ENCODE results near the gene HNRNPL.
"Not testable (repeated sequence)": the region's sequence is repeated elsewhere in the genome, so short reads cannot be mapped to it uniquely, and the experiment has no call there.

Gene HNRNPL

GRCh38 chr19:38801359-38802095 lies 48.3 kb downstream of the HNRNPL start:
- DNase-seq (ENCODE audit: low spot score) = no peak

GRCh38 chr19:38800577-38801347 lies 49.0 kb downstream of the HNRNPL start:
- no peak for DNase-seq (ENCODE audit: low spot score)

GRCh38 chr19:38799104-38799503 lies 50.7 kb downstream of the HNRNPL start:
- DNase-seq (ENCODE audit: low spot score) = no peak

- DNase-seq (ENCODE audit: low spot score) = not testable (repeated sequence)
These were observed 52.0 kb downstream of the HNRNPL start for GRCh38 chr19:38797781-38798180.

- no peak for DNase-seq (ENCODE audit: low spot score)
These were observed 53.6 kb downstream of the HNRNPL start for GRCh38 chr19:38796154-38796553.

- no peak for DNase-seq (ENCODE audit: low spot score)
These were observed 54.2 kb downstream of the HNRNPL start for GRCh38 chr19:38795549-38795948.

GRCh38 chr19:38793671-38794070 lies 56.1 kb downstream of the HNRNPL start:
- no peak for DNase-seq (ENCODE audit: low spot score)

- no peak for DNase-seq (ENCODE audit: low spot score)
These were observed 56.6 kb downstream of the HNRNPL start for GRCh38 chr19:38793177-38793576.

GRCh38 chr19:38792250-38793111 lies 57.3 kb downstream of the HNRNPL start:
- DNase-seq (ENCODE audit: low spot score) = peak; percentile 77

- DNase-seq (ENCODE audit: low spot score) = not testable (repeated sequence)
These were observed 58.2 kb downstream of the HNRNPL start for GRCh38 chr19:38791451-38792064.

GRCh38 chr19:38790507-38791403 lies 59.0 kb downstream of the HNRNPL start:
- DNase-seq (ENCODE audit: low spot score) = not testable (repeated sequence)

- no peak for DNase-seq (ENCODE audit: low spot score)
These were observed 61.1 kb downstream of the HNRNPL start, which contains the start of gene LGALS7B for GRCh38 chr19:38788478-38789243. TSS of gene LGALS7B (plus strand) at chr19:38789200. CDS start at chr19:38789227, 27 bp downstream.

GRCh38 chr19:38786572-38787265 lies 63.1 kb downstream of the HNRNPL start:
- no peak for DNase-seq (ENCODE audit: low spot score)

Data from germinal center (tissue), 1 donor.